PFSK-1 (cell line): ENCODE data around the gene PTPRM.

Source experiments
- FOXP2 ChIP-seq: optimal IDR thresholded peaks from 2 replicates; pipeline ENCODE3; 2011; ENCODE audit warnings: borderline replicate concordance, control low read depth, inconsistent platforms; ENCODE audit not compliant: insufficient read depth; ENCODE audit errors: extremely low read length, extremely low read depth
- POLR2AphosphoS5 ChIP-seq: IDR thresholded peaks from 2 replicates; pipeline ENCODE4 v1.6.1; 2012; ENCODE audit warnings: low read depth, mild to moderate bottlenecking, control low read depth, low read length, moderate library complexity
- SIN3A ChIP-seq: IDR thresholded peaks from 2 replicates; pipeline ENCODE4 v1.6.1; 2012; ENCODE audit warnings: mild to moderate bottlenecking, low read length, moderate library complexity, borderline replicate concordance; ENCODE audit not compliant: insufficient read depth
- TAF1 ChIP-seq: IDR thresholded peaks from 2 replicates; pipeline ENCODE4 v1.6.1; 2012; ENCODE audit warnings: low read length, control low read depth, borderline replicate concordance; ENCODE audit not compliant: insufficient read depth
- TF ChIP-seq, protein P1 (sequence below), 2 experiments: IDR thresholded peaks; 2 replicates each; pipeline versions ENCODE4 v1.6.1 to v1.8.0; 2011 to 2012; ENCODE audit warnings: low read depth in 2 of 2, low read length in 2 of 2, control low read depth in 1 of 2, inconsistent platforms in 1 of 2, mild to moderate bottlenecking in 1 of 2, moderate library complexity in 1 of 2; ENCODE audit not compliant: insufficient read depth in 1 of 2

Gene PTPRM

GRCh38 chr18:7678389-7678788, 111.3 kb downstream of the PTPRM start:
- TF ChIP-seq SIN3A (no peak), TAF1 (no peak), FOXP2 (no peak), POLR2AphosphoS5 (no peak)
- TF ChIP-seq, protein P1, sequence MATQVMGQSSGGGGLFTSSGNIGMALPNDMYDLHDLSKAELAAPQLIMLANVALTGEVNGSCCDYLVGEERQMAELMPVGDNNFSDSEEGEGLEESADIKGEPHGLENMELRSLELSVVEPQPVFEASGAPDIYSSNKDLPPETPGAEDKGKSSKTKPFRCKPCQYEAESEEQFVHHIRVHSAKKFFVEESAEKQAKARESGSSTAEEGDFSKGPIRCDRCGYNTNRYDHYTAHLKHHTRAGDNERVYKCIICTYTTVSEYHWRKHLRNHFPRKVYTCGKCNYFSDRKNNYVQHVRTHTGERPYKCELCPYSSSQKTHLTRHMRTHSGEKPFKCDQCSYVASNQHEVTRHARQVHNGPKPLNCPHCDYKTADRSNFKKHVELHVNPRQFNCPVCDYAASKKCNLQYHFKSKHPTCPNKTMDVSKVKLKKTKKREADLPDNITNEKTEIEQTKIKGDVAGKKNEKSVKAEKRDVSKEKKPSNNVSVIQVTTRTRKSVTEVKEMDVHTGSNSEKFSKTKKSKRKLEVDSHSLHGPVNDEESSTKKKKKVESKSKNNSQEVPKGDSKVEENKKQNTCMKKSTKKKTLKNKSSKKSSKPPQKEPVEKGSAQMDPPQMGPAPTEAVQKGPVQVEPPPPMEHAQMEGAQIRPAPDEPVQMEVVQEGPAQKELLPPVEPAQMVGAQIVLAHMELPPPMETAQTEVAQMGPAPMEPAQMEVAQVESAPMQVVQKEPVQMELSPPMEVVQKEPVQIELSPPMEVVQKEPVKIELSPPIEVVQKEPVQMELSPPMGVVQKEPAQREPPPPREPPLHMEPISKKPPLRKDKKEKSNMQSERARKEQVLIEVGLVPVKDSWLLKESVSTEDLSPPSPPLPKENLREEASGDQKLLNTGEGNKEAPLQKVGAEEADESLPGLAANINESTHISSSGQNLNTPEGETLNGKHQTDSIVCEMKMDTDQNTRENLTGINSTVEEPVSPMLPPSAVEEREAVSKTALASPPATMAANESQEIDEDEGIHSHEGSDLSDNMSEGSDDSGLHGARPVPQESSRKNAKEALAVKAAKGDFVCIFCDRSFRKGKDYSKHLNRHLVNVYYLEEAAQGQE (IDR thresholded peaks at IDR 0.05; ENCODE audit: insufficient read depth in 1 of 2, low read depth in 2 of 2, low read length in 2 of 2), result no peak

- no peak for TF ChIP-seq POLR2AphosphoS5
- no peak for TF ChIP-seq TAF1
Observed at GRCh38 chr18:7678801-7679200, 111.7 kb downstream of the PTPRM start.

GRCh38 chr18:7681298-7681697, 114.2 kb downstream of the PTPRM start:
- TF ChIP-seq POLR2AphosphoS5 (no peak), FOXP2 (no peak), SIN3A (no peak), TAF1 (no peak)
- TF ChIP-seq, protein P1 (IDR thresholded peaks at IDR 0.05; ENCODE audit: insufficient read depth in 1 of 2, low read depth in 2 of 2, low read length in 2 of 2), result no peak

GRCh38 chr18:7682321-7682720, 115.2 kb downstream of the PTPRM start:
- TF ChIP-seq POLR2AphosphoS5 (no peak), SIN3A (no peak), TAF1 (no peak), FOXP2 (no peak)
- TF ChIP-seq, protein P1 (IDR thresholded peaks at IDR 0.05; ENCODE audit: insufficient read depth in 1 of 2, low read depth in 2 of 2, low read length in 2 of 2), result no peak

DNA sequence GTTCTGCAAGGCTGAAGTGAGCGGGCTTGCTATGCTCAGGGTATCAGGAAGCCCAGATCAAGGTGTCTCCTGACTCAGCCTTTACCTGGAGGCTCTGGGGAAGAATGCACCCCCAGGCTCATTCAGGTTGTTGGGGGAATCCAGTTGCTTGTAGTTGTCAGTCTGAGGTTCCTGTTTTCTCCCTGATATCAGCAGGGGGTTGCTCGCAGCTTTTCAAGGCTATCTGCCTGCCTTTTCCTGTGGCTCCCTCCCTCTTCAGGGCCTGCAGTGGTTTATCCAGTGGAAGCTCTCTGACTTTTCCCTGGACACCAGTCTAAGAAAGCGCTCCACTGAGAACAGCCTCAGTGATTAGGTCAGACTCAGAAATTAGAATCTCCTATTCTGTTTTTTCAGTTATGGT, 116.6 kb downstream of the PTPRM start:
- TF ChIP-seq FOXP2 (no peak), SIN3A (no peak), TAF1 (no peak)
- TF ChIP-seq, protein P1 (IDR thresholded peaks at IDR 0.05; ENCODE audit: insufficient read depth in 1 of 2, low read depth in 2 of 2, low read length in 2 of 2), result no peak

DNA sequence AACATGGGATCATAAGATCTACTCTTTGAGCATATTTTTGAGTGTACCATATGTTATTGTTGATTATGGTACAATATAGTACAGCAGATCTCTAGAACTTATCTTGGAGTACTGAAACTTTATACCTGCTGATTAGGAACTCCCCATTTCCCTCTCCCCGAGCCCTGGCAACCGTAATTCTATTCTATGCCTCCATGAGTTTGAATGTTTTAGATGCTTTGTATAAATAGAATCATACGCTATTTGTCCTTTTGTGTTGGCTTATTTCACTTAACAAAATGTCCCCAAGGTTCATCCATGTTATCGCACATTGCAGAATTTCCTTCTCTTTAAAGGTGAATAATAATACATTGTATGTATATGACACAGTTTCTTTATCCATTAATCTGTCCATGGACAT, 117.2 kb downstream of the PTPRM start:
- TF ChIP-seq FOXP2 (no peak), TAF1 (no peak), POLR2AphosphoS5 (no peak), SIN3A (no peak)
- TF ChIP-seq, protein P1 (IDR thresholded peaks at IDR 0.05; ENCODE audit: insufficient read depth in 1 of 2, low read depth in 2 of 2, low read length in 2 of 2), result no peak
